Measurements from ENCODE around the gene NHLH2.

The NHLH2 gene

GRCh38 chr1:115796897-115797296 lies 44.0 kb downstream of the NHLH2 start:
- DNase-seq, result no peak

GRCh38 chr1:115796036-115796435 lies 44.9 kb downstream of the NHLH2 start:
- no peak for DNase-seq

GRCh38 chr1:115794976-115795639 lies 45.8 kb downstream of the NHLH2 start:
- DNase-seq, result peak; percentile 5

GRCh38 chr1:115793162-115793561 lies 47.8 kb downstream of the NHLH2 start:
- no peak for DNase-seq

- no peak for DNase-seq
Measured at GRCh38 chr1:115791816-115792215, 49.1 kb downstream of the NHLH2 start.

- DNase-seq, result no peak
Measured at GRCh38 chr1:115790846-115791245, 50.1 kb downstream of the NHLH2 start.

GRCh38 chr1:115790356-115790755 lies 50.6 kb downstream of the NHLH2 start:
- no peak for DNase-seq
